GM18867 (cell line): ENCODE results near the gene DDX24.
"Not testable (repeated sequence)": the region's sequence is repeated elsewhere in the genome, so short reads cannot be mapped to it uniquely, and the experiment has no call there.

Experiments
- ATAC-seq: cut with Tn5 transposase; IDR thresholded peaks from one replicate; pipeline ENCODE4 v1.9.1; 2021; ENCODE audit warnings: mild to moderate bottlenecking, moderate library complexity; ENCODE audit not compliant: unreplicated experiment

DDX24 gene

DNA sequence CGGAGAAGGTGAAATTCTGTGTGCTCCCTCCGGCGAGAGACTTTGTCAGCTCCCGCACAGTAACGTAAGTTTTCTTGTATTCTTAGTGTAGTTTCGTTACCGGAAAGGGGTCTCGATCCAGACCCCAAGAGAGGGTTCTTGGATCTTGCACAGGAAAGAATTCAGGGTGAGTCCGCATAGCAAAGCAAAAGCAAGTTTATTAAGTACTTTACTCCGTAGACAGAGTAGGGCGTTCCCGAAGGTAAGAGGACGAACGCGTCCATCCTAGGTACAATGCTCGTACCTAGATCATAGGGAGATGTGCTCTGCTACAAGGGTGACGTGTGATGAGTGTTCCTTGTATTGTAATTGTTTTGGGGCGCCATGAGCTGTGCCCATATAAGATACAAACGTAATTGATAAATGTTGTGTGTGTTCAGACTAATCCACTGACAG, 401 bp upstream of the DDX24 start:
- ATAC-seq, result peak; percentile 33

DNA sequence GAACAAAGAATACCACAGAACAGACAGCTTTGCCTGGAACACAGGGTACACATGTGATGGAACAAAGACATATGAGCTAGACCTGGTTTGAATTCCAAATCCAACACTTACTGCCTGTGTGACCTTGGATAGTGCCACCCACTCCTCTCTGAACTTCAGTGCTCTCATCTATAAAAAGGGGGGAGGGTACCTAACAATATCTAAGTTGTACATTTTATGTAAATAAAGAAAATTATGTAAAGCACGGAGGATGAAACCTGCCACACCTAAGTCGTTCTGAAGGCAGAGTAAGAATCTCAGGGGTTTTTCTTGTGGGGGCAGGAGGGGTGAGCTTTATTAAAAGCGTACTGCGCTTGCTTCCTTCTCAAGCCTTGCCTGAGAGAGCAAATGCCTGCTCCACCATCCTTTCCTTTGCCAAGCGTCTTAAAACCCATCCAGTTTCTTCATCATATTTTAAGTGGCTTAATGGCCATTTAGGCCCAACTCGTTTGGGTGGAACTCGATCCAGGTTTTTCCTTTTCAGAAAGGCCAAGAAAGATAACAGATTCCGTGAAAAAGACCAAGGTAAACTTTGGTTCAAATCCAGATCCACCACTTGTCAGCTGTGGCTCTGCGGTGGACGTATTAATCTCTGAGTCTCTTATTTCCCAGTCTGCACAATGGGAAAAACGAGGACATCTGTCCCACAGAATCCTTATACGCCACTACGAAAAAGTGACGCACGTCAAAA, 946 bp downstream of the DDX24 start:
- ATAC-seq, result no peak

DNA sequence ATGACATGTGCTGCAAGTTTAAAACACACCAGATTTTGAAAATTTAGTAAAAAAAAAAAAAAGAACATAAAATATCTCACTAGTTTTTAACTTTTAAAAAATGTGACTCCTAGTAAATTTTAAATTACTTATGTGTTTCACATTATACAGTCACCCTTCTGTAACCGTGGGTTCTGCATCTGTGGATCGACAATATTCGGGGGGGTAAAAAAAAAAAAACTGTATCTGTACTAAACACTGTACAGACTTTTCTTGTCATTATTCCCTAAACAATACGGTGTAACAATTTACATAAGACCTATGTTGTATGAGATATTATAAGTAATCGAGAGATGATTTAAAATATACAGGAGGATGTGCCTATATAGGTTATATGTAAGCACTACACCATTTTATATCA, 3.2 kb downstream of the DDX24 start:
- no peak for ATAC-seq

DNA sequence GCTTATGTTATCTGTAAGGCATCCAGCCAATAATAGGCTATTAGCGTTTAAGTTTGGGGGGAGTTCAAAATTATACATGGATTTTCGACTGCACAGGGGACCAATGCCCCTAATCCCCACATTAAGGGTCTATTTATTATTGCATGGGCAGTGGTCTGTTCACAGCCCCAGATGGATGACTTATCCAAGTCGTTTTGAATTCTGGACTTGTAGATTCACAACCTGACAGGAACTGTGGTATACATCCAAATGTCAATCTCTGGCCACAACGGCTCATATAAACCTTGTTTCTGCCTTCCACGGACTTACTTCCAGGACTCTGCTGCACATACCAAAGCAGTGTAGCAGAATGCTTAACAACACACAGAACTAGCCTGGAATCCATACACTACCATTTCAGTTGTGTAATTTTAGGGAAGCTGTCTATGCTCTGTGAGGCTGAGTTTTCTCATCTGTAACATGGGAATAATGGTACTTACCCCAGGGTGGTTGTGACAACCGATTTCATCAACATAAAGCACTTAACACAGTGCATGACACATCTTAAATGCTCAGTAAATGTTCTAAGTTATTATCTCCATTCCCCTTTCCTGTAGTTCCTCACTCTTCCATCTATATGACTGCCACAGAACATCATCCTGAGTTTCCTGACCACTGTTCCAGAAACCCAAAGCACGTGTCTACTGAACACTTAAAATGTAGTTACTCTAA, 3.7 kb downstream of the DDX24 start:
- ATAC-seq, result no peak

DNA sequence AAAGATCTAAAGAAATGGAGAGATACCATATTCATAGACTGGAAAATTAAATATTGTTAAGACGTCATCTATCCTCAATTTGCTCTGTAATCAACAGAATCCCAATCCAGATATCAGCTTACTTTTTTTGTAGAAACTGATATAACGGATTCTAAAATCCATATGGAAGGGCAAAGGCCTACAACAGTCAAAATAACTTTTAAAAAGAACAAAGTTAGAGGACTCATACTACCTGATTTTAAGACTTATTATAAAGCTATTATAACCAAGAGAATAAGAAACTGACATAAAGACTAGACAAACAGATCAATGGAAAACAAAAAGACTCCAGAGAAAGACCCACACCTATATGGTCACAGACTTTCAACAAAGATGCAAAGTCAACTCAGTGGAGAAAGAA, 6.0 kb downstream of the DDX24 start:
- no peak for ATAC-seq

DNA sequence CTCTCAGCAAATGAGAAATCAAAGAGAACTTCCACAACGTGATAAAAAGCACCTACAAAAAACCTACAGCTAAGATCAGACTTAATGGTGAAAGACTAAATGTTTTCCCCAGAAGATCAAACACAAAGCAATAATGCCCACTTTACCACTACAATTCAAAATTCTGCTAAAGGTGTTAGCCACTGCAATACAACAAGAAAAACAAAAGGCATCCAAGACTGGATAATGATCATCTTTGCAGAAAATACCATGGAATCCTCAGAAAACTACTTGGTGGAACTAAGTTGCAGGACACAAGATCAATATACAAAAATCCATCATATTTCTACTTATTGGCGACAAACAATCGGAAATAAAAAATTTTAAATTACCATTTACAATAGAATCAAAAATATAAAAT, 6.5 kb downstream of the DDX24 start:
- ATAC-seq, result no peak

DNA sequence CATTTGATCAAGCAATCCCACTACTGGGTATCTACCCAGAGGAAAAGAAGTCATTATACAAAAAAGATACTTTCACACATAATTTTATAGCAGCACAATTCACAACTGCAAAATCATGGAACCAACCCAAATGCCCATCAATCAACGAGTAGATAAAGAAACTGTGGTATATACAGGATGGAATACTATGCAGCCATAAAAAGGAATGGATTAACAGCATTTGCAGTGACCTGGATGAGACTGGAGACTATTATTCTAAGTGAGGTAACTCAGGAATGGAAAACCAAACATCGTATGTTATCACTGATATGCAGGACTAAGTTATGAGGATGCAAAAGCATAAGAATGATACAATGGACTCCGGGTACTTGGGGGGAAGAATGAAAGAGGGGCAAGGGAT, 8.9 kb downstream of the DDX24 start:
- ATAC-seq, result not testable (repeated sequence)

DNA sequence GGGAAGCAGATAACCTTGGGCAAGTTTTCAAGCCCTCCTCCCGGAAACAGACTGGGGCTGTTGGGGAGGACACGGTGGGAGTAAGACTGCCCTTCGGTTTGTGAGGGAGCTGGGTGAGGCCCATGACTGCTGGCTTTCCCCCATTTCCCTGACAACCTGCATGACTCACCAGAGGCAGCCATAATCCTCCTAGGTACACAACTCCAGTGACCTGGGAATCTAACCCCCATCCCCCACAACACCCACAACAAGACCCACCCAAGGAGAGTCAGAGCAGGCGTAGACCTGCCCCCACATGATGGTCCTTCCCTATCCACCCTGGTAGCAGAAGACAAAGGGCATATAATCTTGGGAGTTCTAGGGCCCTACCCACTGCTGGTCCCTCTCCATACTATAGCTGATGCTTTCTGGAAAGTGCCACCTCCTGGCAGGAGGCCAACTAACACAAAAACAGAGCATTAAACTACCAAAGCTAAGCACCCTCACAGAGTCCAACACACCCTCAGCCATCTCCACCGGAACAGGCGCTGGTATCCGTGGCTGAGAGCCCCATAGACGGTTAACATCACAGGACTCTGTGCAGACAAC, 14.8 kb downstream of the DDX24 start:
- no peak for ATAC-seq

DNA sequence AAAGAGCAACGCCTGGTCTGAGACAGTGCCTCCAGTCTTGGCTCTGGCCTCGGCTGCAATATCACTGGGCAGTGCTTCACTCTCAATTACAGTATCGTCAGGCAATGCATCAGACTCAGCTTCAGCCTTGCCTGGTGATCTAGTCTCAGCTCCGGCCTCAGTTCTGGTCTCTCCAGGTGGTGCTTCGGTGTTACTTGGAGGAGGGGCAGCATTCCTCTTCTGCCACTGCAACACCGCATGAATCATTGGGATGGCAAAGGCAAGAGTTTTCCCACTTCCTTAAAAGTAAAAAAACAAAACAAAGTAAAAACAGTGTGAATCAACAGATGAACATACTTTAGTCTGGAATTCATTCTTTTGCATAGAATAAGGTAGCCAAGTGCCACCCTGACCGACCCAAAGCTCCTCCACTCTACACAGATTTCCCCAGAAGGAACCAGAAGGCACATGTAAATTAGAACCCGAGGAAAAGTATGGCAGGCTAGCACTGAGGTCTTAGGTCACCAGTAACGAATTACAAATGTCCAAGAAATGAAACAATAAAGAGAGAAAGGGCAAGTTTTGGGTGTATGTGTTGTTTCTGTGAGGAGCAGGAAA, 18.6 kb downstream of the DDX24 start:
- ATAC-seq, result no peak

DNA sequence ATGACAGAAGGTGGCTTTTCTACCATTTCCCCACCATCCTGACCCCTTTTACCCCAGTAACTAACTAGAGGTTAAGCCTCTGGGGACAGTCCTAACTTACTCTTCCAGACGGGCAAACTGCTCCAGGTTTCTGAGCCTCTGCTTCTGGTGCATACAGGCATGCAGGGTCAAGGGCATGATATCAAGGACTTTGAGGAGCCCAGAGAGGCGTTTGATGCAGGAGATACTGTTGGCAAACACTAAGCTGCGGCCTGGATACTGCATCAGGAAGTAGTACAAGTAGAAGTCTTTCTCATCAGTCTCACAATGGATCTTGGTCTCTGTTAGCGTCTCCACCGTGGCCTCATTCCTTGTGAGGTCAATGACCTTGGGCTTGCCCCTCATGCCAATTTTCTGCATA, 21.0 kb downstream of the DDX24 start:
- no peak for ATAC-seq

DNA sequence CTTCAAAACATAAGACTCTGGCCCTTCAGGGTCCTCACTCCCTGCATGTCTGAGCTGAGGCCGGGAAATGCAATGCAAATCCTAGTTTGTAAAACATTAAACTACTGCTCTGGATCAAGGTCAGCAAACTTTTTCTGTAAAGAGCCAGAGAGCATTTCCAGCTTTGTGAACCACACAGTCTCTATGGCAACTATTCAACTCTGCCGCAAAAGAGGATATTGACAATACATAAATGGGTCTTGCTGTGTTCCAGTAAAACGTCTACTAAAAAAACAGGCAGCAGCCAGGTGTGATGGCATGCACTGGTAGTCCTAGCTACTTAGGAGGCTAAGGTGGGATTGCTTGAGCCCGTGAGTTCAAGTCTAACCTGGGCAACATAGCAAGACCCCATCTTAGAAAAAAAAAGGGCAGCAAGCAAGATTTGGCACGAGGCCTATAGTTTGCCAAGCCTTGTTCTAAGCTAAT, 22.3 kb downstream of the DDX24 start:
- no peak for ATAC-seq

DNA sequence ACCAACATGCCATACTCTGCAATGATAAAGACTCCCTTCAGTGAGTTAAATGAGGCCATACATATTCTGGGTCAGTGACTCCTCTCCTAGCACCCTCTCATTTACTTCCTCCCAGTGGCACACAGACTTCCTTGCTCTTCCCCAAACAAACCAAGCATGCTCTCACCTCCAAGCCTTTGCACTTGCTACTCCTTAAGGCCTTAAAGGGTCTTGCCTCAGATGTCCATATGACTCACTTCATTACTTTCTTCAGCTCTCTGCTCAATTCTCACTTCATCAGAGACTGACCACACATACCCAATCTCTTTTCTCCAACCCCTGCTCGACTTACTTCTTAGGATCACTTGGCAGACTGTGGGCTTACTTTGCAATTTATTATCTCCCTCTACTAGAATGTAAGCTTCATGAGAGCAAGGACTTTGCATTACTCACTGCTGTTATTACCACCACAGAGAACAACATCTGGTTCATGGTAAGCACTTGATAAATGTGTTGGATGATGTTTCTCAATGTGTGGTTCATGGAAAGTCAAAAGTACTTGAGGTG, 22.8 kb downstream of the DDX24 start:
- no peak for ATAC-seq

DNA sequence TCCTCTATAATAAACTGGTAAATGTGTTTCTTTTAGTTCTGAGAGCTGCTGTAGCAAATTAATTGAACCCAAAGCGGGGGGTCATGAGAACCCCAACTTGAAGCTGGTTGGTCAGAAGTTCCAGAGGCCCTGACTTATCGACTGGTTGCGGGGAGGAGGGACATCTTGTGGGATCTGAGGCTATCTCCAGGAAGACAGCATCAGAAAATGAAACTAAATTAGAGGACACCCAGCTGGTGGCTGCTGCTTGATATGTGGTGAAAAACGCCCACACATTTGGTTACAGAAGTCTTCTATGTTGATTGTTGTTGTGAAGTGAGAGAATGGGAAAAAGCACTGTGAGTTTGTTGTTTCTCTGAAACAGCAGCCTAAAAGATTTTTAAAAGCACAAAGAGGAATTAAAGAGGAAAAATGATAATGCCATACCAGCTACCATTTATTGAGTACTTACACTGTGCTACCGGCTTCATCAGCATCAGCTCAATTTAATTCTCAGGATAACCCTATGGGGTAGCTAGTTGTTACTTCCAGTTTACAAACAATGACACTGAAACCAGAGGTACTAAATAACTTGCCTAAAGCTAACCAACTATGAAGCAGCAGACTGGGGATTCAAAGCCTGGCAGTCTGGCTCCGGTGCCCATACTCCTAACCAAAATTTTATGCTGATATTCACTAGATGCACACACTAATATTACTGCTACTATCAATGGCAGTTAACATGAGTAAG, 24.3 kb downstream of the DDX24 start:
- peak; percentile 73 for ATAC-seq

DNA sequence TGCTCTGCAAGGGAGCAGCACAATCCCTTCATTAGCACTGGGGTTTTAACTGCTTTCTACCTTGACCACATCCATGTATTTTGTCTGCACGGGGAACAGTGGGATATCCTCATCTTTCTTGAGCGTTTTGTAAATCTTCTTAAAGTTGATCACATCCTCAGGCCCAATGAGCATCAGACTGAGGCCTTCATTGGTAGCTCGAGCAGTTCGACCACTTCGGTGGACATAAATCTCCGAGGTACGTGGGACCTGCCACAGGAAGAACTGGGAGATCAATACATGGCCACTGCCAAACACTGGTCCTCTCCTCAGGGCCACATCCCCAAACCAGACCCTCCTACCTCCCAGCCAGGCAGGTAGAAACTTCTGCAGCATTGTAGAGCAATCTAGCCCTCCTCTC, 26.1 kb downstream of the DDX24 start:
- ATAC-seq, result no peak

DNA sequence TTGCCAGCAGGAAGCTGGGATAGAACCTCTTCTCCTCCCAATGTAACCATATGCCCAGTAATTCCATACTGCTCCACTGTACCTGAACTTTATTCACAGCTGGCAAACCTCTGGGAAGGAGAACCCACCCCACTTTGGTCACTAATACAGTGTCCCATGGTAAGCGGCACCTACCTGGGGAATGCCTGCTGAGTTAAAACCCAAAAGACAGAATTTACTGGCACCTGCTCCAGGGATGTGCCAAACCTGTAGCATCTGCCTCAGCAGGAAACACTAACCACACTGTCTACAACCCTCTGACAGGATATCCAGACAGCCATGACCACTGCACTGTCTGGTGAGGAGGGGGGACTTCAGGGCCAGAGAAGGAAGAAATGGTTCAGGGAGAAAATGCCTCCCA, 26.6 kb downstream of the DDX24 start:
- no peak for ATAC-seq

DNA sequence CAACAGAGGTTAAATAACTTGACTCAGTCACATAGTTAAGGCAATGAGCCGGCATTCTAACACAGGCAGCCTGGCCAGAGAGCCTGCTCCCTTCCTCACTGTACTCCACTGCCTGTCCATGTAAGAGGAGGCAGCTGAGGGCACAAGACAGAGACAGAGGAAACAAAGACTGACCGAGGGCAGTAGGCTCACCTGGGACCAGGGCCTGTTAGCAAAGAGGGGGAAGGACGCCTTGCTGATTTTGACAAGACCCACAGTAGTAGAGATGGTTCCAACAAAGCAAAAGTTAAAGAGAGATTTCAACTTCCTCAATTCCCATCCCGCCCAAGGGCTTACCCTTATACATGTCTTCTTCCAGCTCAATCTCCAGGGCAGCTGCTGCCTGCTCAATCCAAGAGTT, 28.3 kb downstream of the DDX24 start:
- no peak for ATAC-seq

DNA sequence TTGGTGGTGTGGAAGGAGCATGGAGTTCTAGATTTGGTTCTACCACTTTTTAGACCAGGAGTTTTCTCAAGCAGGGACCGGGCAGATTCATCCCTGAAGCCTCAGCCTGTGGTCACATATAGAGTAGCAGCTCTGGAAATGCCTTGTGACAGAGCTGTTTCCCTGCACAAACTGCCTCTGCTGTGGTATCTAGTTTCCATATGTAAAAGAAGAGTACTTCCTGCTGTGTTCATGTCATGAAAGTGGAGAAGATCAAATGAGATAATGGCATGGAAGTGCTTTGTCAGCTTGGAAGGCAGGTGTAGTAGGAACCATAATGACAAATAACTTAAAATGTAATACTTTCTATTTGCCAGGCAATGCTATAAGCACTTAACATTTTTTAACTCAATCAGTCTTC, 28.8 kb downstream of the DDX24 start:
- ATAC-seq, result no peak

DNA sequence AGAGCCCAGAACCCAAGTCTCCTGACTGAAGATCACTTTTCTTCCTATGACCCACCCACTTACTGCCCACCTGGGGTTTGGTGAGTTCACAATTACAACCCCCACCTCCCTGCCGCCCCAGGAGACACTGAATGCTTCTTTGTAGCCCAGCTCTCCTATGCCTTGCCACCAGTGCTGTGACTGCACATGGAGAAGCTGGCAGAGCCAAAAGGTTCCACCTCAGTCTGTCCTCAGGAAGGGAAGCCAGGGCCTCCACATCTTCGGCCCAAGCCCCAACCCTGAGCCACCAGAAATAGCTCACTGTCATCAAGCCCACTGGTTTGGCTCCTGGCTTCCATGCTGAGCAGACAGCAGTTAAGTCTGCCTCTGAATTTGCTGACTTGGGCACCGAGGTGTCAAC, 29.2 kb downstream of the DDX24 start:
- no peak for ATAC-seq

DNA sequence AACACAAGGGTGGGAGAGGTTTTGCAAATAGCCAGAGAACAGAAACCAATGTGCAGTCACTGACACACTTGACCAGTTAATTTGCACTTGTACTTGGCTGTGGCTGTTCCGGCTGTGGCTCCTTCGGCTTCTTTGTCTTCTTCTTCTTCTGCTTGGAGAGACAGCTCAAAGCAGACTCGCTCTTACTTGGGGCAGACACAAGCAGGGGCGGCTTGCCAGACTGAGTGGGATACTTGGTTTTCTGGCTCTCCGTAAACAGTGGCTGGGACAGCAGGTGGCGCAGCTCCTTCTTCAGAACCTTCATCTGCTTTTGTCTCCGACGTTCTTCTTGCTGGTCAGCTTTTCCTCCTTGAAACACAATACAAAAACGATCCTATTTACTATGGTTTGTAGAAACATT, 29.9 kb downstream of the DDX24 start:
- ATAC-seq, result no peak

DNA sequence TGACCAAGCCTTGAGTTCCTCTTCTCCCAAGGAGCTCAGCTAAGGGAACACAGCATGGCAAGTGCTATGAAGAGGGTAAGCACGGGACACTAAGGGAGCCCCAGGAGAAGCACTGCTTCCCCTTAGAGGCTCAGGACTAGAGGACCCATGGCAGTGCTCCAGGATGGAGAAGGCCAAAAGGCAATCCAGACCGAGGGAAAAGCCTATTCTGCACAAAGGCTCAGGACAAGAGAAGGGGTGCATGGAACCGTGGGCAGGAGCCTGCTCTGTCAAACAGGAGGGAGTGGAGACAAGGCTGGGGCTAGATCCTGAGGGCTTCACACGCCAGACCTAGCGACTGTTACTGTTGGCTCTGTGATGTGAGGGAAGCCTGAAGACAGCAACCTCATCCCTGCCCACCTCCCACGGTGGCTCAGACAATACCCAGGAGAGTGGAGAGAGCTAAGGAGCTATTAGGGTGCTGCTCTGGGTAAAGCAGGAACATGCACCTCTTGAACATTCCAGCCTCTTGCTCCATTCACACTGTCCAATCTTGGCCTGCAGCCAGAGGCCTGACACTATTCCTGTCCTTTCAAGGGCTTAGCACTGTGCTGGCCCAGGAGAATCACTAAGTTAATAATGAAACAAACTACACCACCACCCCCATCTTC, 30.6 kb downstream of the DDX24 start:
- no peak for ATAC-seq
